NCI-H524 treated with DMSO at 0.1 percent for 48 hours (cell line): ENCODE data around the gene AMZ2.
"Not testable (repeated sequence)": the region's sequence is repeated elsewhere in the genome, so short reads cannot be mapped to it uniquely, and the experiment has no call there.

Experiments used
- DNase-seq: peaks from one replicate; lab custom pipeline; 2025; lab: John Stamatoyannopoulos, UW

AMZ2 gene

DNA sequence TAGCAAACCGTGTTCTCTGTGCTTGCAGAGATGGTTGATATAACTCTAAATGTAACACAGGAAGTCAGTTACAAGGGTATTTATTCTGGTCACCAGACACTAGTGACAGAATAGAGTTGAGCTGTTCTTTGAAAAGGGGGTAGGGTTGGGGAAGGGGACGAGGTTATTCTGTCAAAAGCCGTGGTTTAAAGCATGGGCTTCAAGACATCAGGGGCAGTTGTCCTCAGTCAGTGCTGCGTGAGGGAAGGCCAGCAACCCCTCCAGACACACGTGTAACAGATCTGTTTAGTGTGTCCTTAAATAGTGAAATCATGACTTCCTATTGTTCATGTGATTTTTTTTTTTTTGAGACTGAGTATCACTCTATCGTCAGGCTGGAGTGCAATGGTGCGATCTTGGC lies 5.6 kb downstream of the AMZ2 start:
- DNase-seq, result not testable (repeated sequence)

DNA sequence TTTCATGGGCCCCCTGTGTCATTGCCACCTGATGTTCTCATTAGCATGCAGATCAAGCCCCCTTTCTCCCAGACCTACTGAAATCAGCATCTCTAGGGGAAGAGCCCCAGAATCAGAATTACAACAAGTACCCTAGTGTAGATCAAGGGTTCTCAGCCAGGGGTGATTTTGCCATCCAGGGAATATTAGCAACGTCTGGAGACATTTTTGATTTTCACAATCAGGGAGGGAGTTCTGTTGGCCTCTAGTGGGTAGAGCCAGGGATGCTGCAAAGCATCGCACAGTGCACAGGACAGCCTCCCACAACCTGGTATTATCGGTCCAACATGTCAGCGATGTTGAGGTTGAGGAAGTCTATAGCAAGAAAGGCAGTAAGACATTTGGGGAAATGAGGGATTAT lies 7.3 kb downstream of the AMZ2 start:
- DNase-seq, result no peak

DNA sequence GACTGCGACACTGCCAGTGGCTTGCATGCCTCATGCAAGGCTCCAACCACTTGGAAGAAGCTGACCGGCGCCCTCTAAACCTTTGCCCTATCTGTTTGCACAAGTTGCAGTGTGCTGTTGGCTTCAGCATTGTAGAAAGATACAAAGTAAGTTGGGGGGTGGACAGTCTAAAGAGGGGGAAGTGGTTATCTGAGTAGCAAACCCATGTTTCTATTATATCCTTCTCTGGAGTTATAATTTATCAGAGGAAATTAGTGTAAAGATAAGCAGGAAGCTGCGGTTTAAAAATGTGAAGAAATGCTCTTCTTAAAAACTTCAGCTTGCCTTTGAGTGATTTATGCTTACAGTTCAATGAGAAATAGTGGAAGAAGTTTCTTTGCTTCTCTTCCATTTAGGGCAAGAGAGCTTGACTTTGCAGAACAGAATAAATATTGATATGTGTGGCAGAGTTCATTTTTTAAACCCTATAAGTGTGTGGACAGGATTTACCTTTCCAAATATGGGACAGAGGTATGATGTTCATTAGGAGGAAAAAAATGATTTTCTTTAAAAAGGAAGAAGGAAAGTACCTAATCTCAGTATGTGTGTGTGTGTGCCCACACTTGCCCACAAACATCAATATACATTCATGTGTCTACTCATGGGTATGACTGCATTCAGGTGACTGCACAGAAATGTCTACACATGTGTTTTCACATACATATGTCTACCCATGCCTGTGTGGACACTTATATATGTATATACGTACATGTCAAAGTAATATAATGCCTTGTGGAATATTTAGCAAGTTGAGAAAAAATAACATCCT lies 8.1 kb downstream of the AMZ2 start:
- no peak for DNase-seq

DNA sequence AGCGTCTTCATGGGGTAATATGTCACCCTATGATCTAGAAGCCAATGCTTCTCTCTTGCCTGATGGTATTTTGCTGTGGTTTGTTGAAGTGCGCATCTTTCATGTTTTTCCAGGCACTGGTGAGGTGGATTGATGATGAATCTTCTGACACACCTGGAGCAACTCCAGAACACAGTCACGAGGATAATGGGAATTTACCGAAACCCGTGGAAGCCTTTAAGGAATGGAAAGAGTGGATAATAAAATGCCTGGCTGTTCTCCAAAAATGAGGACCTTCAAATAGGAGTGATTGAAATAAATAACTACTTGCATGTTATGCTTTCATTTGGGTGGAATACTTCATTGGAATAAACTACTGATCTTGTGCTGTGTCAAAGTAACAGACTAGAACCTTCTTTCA lies 8.9 kb downstream of the AMZ2 start:
- DNase-seq, result not testable (repeated sequence)

DNA sequence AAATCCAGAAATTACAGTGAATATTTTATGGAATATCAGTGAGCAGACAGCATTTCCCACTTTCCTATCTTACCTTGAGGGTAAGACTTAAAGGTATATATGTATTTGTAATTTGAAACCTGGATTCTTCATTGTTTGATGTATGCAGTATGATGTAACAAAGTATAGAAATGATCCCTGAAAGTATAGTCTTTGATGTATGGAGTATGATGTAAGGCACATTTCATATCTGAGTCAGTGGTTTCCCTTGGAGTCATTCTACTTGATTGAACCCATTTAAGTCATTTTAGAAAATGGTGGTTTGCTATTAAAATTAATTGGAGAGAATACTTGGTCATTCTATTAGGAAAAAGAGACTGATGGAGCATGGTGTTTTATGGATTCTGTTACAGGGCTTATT lies 10.1 kb downstream of the AMZ2 start:
- no peak for DNase-seq

DNA sequence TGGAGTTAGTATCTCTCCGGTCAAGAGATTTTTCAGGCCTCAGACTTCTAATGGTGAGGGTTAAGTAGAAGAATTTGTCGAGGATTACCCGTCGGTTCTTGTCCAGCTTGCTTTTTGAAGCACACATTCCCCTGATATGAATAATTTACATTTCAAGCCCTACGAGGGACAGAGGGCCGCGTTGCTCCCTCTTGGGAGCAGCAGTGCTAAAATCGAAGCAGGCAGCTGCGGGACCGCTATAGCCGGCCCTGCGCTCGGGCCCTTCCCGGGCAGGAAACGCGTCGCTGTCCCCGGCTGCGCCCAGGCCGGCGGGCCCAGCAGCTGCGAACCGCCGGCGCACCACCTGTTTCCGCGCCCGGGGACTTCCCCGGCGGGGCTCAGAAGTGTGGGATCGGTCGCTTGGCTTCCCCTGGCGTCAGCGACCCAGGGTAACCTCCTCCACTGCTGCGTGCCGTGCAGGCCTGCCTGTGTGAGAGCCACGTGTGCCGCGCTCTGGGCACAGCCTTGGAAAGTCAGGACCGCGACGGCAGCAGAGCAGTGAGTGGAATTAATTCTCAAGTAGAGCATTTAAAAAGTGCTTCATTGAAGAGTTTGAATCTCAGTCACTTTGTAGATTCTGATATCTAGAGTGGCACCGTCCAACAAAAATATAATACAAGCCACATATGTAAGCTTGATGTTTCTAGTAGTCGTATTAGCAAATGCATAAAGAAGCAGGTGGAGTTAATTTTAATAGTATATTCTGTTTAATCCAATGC lies 11.2 kb downstream of the AMZ2 start:
- DNase-seq, result peak; percentile 5

DNA sequence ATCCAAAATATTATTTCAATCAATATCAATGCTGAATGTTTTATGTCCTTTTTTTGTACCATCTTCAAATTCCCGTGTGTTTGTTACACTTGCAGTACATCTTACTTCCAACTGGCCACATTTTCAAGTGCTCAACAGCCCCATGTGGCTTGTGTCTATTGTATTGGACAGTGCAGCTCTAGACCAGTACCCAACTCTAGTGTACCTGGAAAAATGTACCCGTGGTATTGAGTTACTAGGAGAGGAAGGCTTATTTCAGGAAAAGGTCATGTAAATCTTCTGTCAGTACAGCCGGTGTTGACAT lies 11.8 kb downstream of the AMZ2 start:
- DNase-seq, result not testable (repeated sequence)

DNA sequence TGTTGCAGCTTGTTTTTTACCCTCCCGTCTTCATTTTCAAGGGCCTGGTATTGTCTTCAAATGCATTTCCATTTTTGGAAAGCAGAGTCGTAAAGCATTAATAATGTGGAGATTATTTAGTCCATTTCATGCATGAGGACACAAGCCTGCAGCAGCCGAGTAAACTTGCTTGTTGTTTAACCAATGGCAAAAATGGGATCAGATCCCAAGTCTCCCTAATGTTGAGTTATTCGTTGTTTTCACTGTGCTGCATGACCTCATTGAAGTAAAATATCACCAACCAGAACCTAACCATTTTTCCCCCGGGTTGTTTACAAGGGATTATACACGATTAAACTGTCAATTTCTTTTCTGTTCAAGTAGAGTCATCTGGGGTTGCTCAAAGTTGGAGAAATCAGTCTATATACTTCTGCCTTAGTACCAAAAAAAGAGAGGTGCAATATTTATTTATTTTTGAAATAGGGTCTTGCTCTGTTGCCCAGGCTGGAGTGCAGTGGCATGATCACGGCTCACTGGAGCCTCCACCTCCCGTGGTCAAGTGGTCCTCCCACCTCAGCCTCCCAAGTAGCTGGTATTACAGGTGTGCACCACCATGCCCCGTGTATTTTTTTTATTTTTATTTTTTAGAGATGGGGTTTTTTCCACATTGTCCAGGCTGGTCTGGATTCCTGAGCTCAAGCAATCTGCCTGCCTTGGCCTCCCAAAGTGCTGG lies 12.4 kb downstream of the AMZ2 start:
- no peak for DNase-seq

DNA sequence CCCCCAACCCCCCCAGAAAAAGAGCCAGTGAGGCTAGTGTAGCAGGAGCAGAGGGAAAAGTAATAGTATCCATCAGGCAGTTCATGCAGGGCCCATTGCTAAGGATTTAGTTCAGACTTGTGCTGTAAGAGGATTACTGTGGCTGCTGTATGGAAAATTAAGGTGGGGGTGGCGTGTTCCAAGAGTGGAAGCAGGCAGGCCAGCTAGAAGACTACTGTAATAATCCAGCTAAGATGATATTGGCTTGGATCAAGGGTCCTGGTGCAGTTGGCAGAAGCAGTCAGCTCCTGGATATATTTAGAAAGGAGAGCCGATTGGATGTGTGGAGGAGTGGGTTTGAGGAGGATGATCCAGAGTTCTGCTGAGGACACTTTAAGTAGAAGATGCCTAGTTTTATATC lies 14.6 kb downstream of the AMZ2 start:
- peak; percentile 12 for DNase-seq

DNA sequence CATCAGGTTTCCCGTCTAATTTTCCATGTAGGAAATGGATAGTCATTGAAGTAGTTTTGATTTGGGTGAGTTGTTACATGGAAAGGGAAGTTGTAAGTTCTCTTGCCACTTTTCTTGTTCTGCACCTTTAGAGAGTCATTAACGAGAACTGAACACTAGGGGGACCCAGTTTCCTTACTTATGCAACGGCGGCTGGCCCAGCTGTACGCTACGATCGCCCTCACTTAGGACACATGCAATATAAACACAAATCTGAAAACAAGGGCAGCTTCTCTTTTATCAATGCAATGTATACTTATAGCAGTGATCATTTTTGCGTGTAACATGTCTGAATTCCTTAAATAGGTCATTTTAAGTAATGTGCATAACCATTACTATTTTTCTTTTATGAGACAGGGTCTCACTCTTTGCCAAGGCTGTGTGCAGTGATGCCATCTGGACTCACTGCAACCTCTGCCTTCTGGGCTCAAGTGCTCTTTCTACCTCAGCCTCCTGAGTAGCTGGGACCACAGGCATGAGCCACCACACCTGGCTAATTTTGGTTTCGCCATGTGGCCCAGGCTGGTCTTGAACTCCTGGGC lies 15.3 kb downstream of the AMZ2 start:
- peak; percentile 22 for DNase-seq

DNA sequence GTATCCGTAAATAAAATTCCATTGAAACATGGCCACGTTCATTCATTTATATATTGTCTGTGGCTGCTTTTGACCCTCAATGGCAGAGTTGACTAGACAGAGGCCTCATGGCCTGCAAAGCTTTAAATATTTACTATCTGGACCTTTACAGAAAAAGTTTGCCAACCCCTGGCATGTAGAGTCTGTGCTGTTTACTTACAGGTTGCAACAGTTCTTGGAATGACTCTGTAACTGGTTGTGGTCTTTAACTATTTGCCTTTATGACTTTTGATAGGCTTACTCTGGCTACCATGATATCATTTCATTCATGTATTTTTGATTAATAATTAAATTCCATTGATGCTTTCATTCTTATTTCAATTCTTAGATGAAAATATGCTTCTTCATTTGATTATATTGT lies 18.0 kb downstream of the AMZ2 start:
- not testable (repeated sequence) for DNase-seq

DNA sequence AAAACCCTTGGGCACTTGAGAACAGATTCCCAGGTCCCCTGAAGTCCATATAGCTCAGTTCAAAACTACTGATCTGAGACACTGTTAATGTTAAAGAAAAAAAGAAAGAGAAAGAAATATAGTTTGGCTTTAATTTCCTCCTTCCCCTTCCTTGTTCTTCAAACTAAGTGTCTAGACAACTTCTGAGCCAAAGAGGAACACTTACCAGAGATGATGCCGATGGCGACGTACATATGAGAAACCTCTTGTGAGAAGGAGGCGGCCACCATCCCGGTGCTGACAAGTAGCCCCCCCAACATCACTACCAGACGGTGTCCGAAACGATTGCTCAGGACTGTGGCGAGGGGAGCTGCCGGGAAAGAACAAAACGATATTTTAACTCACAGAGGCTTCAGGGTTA lies 25.9 kb downstream of the AMZ2 start:
- DNase-seq, result no peak

DNA sequence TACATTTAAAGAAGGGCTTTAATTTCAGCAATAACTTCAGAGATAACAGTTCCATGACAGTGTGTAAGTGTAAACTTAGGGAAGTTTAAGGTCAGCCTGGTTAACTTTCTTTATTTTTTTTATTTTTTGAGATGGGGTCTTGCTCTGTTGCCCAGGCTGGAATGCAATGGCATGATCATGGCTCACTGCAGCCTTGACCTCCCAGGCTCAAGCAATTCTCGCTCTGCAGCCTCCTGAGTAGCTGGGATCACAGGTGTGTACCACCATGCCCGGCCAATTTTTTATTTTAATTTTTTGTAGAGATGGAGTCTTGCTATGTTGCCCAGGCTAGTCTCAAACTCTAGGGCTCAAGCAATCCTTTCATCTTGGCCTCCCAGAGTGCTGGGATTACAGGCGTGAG lies 28.5 kb downstream of the AMZ2 start:
- not testable (repeated sequence) for DNase-seq

DNA sequence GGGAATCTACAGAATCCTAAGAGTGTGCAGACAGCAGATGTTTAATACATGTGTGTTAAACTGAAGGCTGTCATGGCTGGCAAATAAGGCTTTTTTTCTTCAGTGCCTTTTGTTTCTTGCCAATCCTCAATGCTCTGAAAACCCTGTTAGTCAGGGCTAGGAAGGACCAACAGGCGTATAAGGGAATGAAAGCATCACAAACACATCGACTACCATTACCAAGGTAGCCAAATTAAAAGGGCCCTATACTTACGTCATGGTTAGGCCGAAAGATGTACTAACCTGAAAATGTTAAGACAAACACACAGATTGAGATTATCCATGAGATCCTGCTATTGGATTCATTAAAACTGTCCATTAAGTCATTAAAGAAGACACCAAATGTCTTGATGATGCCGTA lies 30.0 kb downstream of the AMZ2 start:
- no peak for DNase-seq

DNA sequence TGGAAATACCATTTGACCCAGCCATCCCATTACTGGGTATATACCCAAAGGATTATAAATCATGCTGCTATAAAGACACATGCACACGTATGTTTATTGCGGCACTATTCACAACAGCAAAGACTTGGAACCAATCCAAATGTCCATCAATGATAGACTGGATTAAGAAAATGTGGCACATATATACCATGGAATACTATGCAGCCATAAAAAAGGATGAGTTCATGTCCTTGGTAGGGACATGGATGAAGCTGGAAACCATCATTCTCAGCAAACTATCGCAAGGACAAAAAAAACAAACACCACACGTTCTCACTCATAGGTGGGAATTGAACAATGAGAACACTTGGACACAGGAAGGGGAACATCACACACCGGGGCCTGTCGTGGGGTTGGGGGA lies 34.1 kb downstream of the AMZ2 start:
- DNase-seq, result not testable (repeated sequence)

DNA sequence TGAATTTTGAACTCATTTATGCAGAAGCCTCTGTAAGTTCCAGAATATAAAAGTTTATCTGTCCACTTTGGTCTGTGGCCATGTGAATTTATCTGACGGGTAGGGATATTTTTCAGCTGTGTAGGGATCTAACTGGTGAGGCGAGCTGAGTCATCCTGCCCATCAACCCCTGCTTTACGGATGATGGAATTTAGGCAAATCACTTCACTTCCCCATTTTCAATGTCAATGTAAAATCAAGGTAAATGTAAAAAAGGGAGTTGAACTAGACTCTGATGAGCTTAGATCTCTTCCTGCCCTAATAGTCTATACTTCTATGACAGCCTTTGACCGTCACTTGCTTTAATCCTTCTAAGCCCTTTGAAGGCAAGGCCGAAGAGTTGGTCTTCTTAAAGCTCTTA lies 40.5 kb downstream of the AMZ2 start:
- no peak for DNase-seq

DNA sequence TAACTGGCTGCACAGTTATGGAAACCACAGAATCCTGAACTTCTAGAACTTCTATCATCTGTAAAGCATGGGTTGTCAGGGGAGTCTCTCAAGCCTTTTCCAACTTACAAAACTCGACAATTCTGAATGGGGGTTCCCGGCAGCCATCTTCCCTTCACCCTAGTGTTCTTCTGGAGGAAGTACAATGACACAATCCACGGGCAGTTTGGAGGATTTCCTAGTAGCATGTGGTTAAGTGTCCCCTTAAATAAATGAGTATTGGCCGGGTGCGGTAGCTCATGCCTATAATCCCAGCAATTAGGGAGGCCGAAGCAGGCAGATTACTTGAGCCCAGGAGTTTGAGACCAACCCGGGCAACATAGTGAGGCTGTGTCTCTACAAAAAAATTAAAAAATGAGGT lies 41.0 kb downstream of the AMZ2 start:
- DNase-seq, result no peak

DNA sequence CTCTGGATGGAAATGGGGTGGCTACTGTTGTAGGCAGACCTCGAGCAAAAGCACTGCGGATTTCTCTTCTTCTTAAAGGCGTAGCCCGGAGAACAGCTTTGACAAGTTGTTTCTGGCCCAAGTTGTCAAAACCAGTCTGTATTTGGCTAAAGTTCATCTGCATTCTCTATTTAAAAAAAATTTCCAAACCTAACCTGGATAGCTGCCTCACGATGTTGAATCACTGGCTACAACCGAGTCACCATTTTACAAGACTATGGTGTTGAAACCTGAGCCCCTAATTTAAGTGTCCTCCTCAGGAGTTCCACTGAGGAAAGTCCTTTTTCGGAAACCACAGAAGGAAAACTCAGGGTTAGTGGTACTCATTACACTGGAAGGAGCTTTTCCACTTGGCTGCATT lies 41.6 kb downstream of the AMZ2 start:
- DNase-seq, result no peak

DNA sequence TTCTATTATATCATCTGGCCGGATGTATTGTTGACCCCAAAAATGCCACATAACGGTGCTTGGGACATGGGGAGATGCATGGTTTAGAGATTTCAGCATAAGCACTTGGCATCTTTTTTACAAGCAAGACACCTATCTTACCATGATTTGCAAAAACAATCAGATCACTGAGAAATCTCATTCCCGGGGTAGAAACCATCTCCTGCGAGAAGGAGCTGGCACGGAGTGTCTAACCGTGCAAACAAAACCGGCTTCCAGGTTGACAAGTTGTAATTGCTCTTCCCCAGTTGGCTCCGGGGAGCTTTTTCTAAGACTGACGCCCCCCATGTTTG lies 42.1 kb downstream of the AMZ2 start:
- DNase-seq, result no peak

DNA sequence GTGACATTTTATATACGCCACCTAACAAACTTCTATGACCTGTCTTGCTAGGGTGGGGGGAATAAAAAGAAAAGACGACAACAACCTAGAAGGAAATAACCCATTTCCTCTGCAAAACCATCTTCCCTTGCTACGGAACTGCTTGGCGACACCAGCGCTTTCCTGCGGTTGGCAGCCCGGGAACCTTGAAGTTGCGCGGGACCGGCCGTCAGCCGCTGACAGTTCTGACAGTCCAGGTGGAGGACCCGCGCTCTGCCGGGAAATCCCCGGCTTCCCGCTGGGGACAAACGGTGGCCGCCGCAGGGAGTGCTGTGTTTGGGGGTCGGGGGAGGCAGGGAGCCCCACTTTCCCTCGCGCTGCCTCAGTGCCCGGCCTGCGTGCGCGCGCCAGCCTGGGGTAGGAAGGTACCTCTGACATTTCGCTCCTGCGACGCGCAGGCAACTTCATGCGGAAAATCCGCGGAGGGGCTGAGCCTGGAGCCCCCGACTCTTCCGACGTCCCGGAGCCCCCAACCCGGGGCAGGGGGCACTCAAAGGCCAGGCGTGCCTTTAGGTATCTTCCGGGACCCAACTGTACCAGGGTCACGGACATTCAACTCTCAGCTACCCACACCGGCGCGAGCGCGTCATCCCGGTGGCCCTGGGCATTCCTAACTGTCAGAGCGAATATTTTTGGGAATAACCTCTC lies 42.6 kb downstream of the AMZ2 start:
- no peak for DNase-seq

DNA sequence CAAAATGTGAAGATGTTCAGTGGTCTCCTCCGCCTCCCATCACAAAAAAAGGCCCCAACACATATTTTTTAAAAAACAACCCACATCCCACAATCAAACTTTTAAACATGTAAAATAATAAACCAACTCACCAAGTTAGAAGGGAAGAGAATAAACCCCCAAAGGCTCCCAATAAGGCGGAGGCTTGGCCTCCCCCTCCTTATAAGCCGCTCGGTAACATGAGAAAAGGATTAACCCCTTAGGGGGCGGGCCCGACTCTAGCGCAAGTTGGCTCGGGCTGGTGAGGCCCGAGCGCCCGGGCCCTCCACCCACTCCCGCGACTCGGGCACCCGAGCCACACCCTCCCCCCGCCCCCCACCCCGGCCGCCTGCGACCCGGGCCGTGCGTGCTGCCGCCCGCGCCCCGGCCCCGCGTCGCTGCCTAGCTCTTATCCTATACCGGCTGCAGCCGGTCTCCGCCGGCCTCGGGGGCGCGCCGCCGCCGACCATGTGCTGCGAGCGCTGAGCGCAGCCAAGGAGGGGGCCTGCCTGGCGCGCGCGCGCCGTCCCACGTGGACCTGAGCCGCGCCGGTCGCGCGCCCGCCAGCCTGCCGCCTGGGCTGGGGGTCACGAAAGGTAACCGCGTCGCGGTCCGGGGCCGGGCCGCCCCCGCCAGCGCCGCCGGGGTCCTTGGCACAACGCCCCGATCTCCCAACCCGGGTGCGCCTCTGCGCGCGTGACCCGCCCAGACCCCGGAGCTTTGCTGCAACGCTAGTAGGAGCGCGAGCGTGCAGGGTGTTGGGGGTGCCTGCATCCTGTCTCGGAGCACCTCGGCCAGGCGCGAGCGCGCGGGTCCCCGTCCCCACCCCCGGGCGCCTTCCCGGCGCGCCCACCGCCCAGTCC lies 43.4 kb downstream of the AMZ2 start, which contains the start of the genes ARSG and SLC16A6:
Gene ARSG (plus strand): TSS at position 541 of the 881 bp plus-strand sequence. CDS start 15,999 bp downstream, outside the sequence.
Gene SLC16A6 (minus strand): TSS at position 173 of the 881 bp plus-strand sequence. CDS start 12,807 bp downstream, outside the sequence.
- peak; percentile 66 for DNase-seq
